ENCODE results near the gene GMPPA. TPM values are rescaled to one million over a fixed set of nuclear protein-coding genes. Genes with fewer than 3 reads are reported as not detected.

GMPPA gene
- total RNA-seq, 1 donor: 46.0 TPM

DNA sequence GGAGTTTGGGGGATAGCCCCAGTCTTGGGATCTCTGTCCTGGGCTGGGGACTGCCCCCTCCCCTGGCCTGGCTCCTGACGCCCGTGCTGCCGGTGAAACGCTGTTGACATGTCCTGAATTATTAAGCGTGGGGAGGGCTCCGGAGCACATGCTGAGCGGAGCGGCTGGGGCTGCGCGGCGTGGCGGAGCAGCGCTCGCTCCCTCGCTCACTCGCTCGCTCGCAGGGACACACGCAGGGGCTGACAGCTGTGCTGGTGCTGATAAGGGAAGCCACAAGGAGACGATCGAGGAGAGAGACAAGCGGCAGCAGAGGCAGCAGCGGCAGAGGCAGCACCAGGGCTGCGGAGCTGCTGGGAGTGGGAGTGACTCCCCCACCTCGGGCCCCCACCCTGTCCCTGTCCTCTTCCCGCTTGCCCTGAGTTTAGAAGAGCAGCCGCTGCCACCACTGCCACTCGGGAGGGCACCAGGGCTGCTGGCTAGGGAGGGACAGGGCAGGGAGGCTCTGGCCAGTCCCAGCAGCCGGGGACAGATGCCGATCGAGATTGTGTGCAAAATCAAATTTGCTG, 15.6 kb downstream of the GMPPA start, which contains the start of gene ASIC4:
Gene ASIC4 (plus strand): TSS at position 287 of the 566 bp plus-strand sequence. CDS start 243 bp downstream, at position 530.
- no peak within 1 kb of the TSS for H2AFZ ChIP-seq (ENCODE audit: low read length)
- no peak within 1 kb of the TSS for H3K4me2 ChIP-seq (ENCODE audit: insufficient read depth, low read length)
- no peak for DNase-seq (ENCODE audit: insufficient read length, low spot score, missing footprints)
- no peak within 1 kb of the TSS for H3K27ac ChIP-seq (ENCODE audit: low read depth, low read length)
- H3K4me3 ChIP-seq (ENCODE audit: insufficient read depth, low read length): no peak within 1 kb of the TSS
- H3K4me1 ChIP-seq (ENCODE audit: insufficient read depth, low read length): peaks cover 9% of the 10 kb centered on the region
- H3K9me3 ChIP-seq (ENCODE audit: low read depth, low read length): no peaks in the 10 kb centered on the region
- H4K20me1 ChIP-seq (ENCODE audit: insufficient read depth, low read length): no peaks in the 10 kb centered on the region
- TF ChIP-seq, protein P1, sequence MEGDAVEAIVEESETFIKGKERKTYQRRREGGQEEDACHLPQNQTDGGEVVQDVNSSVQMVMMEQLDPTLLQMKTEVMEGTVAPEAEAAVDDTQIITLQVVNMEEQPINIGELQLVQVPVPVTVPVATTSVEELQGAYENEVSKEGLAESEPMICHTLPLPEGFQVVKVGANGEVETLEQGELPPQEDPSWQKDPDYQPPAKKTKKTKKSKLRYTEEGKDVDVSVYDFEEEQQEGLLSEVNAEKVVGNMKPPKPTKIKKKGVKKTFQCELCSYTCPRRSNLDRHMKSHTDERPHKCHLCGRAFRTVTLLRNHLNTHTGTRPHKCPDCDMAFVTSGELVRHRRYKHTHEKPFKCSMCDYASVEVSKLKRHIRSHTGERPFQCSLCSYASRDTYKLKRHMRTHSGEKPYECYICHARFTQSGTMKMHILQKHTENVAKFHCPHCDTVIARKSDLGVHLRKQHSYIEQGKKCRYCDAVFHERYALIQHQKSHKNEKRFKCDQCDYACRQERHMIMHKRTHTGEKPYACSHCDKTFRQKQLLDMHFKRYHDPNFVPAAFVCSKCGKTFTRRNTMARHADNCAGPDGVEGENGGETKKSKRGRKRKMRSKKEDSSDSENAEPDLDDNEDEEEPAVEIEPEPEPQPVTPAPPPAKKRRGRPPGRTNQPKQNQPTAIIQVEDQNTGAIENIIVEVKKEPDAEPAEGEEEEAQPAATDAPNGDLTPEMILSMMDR (IDR thresholded peaks at IDR 0.05; ENCODE audit: extremely low read depth, low read depth, low read length): no peak
- no peaks in the 10 kb centered on the region for H3K79me2 ChIP-seq (ENCODE audit: insufficient read depth, low read length)
- H3K27me3 ChIP-seq (ENCODE audit: insufficient read depth, low read length): peaks cover 51% of the 10 kb centered on the region
- H3K36me3 ChIP-seq (ENCODE audit: insufficient read depth, low read length): no peaks in the 10 kb centered on the region

DNA sequence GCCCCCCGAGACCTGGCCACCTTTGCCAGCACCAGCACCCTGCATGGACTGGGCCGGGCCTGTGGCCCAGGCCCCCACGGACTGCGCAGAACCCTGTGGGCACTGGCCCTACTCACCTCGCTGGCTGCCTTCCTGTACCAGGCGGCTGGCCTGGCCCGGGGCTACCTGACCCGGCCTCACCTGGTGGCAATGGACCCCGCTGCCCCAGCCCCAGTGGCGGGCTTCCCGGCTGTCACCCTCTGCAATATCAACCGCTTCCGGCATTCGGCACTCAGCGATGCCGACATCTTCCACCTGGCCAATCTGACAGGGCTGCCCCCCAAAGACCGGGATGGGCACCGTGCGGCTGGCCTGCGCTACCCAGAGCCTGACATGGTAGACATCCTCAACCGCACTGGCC, 16.1 kb downstream of the GMPPA start:
- H3K4me1 ChIP-seq (ENCODE audit: insufficient read depth, low read length): peaks cover 4% of the 10 kb centered on the region
- peaks cover 51% of the 10 kb centered on the region for H3K27me3 ChIP-seq (ENCODE audit: insufficient read depth, low read length)
- H3K36me3 ChIP-seq (ENCODE audit: insufficient read depth, low read length): no peaks in the 10 kb centered on the region
- no peaks in the 10 kb centered on the region for H4K20me1 ChIP-seq (ENCODE audit: insufficient read depth, low read length)
- H3K79me2 ChIP-seq (ENCODE audit: insufficient read depth, low read length): no peaks in the 10 kb centered on the region
- H3K4me2 ChIP-seq (ENCODE audit: insufficient read depth, low read length): no peak overlapping the region
- no peak overlapping the region for H2AFZ ChIP-seq (ENCODE audit: low read length)
- no peak overlapping the region for H3K4me3 ChIP-seq (ENCODE audit: insufficient read depth, low read length)
- TF ChIP-seq, protein P1 (IDR thresholded peaks at IDR 0.05; ENCODE audit: extremely low read depth, low read depth, low read length): no peak
- no peaks in the 10 kb centered on the region for H3K9me3 ChIP-seq (ENCODE audit: low read depth, low read length)
- no peak overlapping the region for H3K27ac ChIP-seq (ENCODE audit: low read depth, low read length)
- DNase-seq (ENCODE audit: insufficient read length, low spot score, missing footprints): no peak

DNA sequence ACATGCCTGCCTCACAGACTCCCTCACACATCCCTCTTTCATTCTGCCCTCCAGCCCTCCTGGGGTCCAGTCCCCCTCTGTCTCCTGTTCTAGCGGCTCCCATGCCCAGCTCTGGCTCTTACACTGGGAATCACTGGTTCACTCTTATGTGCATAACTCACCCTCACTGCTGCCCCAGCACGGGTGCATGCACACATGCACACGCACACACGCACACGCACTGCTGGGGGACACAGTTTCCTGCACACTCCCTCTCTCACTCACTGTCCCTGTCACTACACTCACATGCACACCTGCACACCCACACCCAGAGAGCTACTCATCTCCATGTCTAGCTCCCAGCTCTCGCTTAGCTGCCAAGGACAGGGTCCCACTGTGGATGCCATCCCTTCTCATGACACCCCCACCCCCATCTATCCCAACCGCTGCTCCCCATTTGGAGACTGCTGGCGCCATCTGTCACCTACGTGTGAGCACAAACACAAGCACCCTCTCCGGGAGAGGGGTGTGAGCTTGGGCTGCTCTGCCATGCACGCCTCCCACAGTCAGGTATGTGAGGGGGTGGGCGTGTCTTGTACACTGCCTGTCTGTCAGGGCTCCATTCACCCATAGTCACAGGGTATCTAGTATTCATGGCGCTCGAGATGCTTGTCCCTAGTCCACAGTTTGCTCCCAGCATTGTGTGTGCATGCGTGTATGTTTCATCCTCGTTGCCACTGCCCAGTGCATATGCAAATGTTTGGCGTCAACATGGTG, 17.4 kb downstream of the GMPPA start:
- DNase-seq (ENCODE audit: insufficient read length, low spot score, missing footprints): no peak
- peaks cover 47% of the 10 kb centered on the region for H3K27me3 ChIP-seq (ENCODE audit: insufficient read depth, low read length)
- no peaks in the 10 kb centered on the region for H3K79me2 ChIP-seq (ENCODE audit: insufficient read depth, low read length)
- H3K4me1 ChIP-seq (ENCODE audit: insufficient read depth, low read length): peaks cover 6% of the 10 kb centered on the region
- H3K36me3 ChIP-seq (ENCODE audit: insufficient read depth, low read length): no peaks in the 10 kb centered on the region
- no peaks in the 10 kb centered on the region for H3K9me3 ChIP-seq (ENCODE audit: low read depth, low read length)
- H3K4me3 ChIP-seq (ENCODE audit: insufficient read depth, low read length): no peak overlapping the region
- no peak overlapping the region for H3K4me2 ChIP-seq (ENCODE audit: insufficient read depth, low read length)
- H3K27ac ChIP-seq (ENCODE audit: low read depth, low read length): no peak overlapping the region
- H2AFZ ChIP-seq (ENCODE audit: low read length): no peak overlapping the region
- H4K20me1 ChIP-seq (ENCODE audit: insufficient read depth, low read length): no peaks in the 10 kb centered on the region
- TF ChIP-seq, protein P1 (IDR thresholded peaks at IDR 0.05; ENCODE audit: extremely low read depth, low read depth, low read length): no peak

DNA sequence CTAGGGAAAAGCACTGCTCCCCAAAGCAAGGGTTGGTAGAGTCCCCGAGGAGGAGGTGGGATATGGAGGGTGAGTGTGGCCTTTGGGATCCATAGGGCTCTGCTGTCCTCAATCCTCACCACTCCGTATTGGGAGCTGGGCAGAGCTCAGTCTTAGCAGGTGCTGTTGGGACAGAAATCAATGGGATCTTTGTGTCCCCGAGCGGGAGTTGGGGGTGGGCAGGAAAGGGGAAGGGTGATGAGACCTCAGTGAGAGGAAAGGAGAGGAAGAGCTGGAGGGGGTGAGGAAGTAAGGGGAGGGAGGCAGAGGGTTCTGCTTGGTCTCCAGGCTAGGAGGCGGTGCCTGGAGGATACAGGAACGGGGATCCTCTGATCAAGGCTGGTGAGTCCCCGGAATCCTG, 18.2 kb downstream of the GMPPA start:
- peaks cover 14% of the 10 kb centered on the region for H3K4me1 ChIP-seq (ENCODE audit: insufficient read depth, low read length)
- no peaks in the 10 kb centered on the region for H3K79me2 ChIP-seq (ENCODE audit: insufficient read depth, low read length)
- DNase-seq (ENCODE audit: insufficient read length, low spot score, missing footprints): no peak
- H3K4me2 ChIP-seq (ENCODE audit: insufficient read depth, low read length): no peak overlapping the region
- H3K27ac ChIP-seq (ENCODE audit: low read depth, low read length): no peak overlapping the region
- H2AFZ ChIP-seq (ENCODE audit: low read length): no peak overlapping the region
- no peaks in the 10 kb centered on the region for H4K20me1 ChIP-seq (ENCODE audit: insufficient read depth, low read length)
- H3K36me3 ChIP-seq (ENCODE audit: insufficient read depth, low read length): no peaks in the 10 kb centered on the region
- no peaks in the 10 kb centered on the region for H3K9me3 ChIP-seq (ENCODE audit: low read depth, low read length)
- H3K27me3 ChIP-seq (ENCODE audit: insufficient read depth, low read length): peaks cover 41% of the 10 kb centered on the region
- H3K4me3 ChIP-seq (ENCODE audit: insufficient read depth, low read length): no peak overlapping the region
- TF ChIP-seq, protein P1 (IDR thresholded peaks at IDR 0.05; ENCODE audit: extremely low read depth, low read depth, low read length): no peak
